Muscle of back (tissue), 11 donors: ENCODE data around the gene SLC22A17. TPM values are rescaled to one million over a fixed set of nuclear protein-coding genes. Genes with fewer than 3 reads are reported as not detected.
"Not testable (repeated sequence)": the region's sequence is repeated elsewhere in the genome, so short reads cannot be mapped to it uniquely, and the experiment has no call there.

ENCODE experiments used
- DNase-seq, 3 donors: peaks; one replicate each; pipeline versions ENCODE4 v3.0.0 to v3.0.0-alpha.2; 2013
- polyA plus RNA-seq, 10 donors: library from polyadenylated mRNA; unstranded; fragments of 120-200 nt; gene quantifications; one replicate each; pipeline ENCODE4 v1.2.1, GENCODE V29; 2013; ENCODE audit not compliant: insufficient read length in 10 of 10

SLC22A17 gene
- polyA plus RNA-seq, 10 donors = 15.7 to 27.6 (median 20.1) TPM

DNA sequence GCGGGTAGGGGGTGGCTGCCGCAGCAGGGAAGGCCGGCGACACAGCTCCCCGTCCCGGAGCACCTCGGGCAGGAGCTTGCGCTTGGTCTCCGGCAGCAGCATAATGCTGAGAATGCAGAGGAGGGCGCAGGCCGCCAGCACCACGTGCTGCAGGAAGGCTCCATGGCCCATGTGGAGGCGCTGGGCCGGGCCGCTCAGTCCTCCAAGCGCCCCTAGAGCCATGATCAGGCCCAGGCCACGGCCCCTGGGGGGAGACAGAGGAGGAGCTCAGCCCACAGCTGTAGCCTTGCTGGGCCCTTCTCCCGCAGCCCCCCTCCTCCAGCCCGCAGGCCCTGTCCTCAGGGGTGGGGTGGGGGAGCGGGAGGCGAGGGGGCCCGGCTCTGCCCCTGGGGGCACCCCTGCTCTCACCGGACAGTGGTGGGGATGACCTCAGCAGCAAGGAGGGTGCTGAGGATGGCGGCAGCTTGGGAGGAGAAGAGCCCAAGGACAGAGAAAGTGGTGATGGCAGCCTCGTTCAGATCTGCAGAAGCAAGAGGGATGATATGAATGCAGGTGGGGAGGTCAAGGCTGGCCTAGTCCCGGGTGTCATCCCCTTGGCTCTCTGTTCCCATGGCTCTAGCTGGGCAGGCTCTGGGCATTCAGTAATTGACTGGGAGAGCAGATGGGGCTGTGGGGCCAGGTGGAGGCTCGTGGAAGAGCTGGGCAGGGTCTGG is 5.8 kb downstream of the SLC22A17 start:
- no peak for DNase-seq

DNA sequence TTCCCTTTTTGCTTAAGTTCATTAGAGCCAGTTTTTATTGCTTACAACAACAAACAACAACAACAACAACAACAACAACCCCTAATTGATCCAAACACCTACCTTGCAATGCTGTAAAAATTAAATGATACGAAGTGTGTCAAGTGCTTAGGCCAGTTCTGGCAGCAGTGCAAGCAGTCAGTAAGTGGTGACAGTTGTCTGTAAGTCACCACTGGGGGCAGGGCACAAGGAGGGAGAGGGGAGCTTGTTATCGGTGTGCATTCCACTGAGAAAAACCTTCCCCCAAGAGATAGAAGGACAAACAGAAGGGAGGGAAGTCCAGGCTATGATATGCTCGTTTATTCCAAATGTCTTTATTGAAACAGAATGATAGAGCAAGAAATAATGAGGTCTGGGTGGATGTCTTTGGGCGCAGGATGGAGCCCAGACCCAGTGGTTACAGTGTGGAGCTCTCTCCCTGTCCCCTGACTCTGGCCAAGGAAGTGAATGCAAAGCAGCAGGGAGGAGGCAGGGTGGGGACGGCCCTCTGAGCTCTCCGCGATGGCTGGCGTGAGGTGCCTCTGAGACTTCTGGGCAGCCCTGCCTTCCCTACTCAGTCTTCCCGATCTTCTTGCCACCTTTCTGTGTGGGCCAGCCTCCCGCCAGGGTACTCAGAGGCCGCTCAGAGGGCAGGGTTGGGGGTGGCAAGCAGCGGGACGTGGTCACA is 6.5 kb downstream of the SLC22A17 start:
- no peak for DNase-seq

DNA sequence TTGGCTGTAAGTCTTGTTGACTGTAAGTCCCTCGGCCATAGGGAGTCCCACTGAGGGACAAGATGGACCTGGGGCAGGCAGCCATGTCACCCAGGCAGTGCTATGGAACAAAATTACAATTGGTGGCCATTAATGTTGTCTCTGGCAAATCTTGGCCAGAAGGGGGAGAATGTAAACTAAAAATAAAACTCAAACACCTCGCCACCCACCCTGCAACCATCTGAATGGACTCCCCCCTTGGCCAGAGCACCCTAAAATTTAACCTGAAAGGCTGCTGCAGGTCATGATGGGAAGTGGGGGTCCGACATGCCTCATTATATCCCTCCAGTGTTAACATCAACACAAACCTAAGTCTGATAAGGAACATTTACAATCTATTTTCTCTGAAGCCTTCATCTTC is 8.2 kb downstream of the SLC22A17 start:
- no peak for DNase-seq

DNA sequence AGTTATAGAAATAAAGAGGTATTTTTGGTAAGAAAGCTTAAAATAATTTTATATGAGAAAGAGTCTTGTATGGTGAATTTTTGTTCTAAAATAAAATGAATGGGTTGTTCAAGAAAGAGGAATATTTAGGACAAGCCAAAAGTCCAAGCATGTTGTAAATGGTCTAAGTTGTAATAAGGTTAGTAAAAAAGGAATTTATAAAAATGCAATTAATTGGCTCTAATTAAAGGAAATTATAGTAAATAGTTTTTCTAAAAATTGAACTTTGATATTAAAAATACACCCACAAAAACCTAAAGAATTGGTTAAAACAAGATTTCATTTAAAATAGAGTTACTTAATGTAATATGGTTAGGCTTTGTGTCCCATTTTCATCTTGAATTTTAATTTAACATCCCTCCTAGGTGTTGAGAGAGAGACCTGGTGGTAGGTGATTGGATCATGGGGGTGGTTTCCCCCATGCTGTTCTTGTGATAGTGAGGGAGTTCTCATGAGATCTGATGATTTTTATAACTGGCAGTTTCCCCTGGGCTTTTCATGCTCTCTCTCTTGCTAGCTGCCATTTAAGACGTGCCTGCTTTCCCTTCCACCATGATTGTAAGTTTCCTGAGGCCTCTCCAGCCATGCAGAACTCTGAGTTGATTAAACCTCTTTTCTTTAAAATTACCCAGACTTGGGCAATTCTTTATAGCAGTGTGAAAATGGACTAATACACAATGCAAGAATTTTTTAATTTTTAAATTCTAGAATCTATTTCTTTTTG is 13.0 kb downstream of the SLC22A17 start:
- no peak for DNase-seq

DNA sequence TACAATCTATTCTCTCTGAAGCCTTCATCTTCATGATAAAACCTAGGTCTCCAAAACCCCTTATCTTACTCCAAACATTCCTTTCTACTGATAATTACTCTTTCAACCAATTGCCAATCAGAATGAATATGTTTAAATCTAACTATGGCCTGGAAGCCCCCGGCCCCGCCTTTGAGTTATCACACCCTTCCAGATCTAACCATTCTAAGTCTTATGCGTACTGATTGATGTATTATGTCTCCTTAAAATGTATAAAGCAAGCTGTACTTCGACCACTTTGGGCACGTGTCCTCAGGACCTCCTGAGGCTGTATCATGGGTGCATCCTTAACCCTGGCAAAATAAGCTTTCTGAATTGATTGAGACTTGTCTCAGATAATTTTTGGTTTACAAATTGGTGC is 17.1 kb downstream of the SLC22A17 start:
- DNase-seq = no peak

DNA sequence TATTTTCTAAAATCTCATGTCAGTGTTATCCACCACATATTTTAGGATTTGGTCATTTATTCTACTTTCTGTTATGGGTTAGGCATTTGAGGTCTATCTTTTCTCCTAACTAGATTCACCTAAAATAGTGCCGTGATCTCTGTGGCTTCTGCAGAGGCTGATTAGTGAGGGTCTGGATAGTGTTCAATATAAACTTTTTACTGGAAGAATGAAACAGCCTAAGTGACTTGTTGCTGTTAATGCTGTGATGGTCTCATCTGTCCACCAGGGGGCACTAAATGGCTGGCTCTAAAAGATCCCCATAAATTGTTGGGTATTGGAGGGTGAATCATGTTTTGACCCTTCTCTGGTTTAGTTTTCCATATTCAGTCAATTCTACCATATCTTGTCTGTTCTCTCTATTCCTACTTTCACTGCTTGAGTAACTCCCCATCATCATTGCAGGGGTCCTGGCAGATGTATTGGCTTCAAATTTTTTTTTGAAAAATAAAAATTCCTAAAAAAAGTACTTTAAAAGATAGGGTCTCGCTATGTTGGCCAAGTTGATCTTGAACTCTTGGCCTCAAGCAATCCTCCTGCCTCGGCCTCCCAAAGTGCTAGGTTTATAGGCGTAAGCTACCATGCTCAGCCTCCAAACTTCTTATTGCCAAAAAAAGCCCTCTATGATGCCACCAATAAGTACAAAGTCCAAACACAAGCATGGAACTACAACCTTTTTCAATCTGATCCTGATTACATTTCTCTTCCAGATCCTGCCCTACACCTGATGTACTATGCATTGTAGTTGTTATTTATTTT is 24.5 kb downstream of the SLC22A17 start:
- peak; percentile 74 to 83 (median 82) for DNase-seq

DNA sequence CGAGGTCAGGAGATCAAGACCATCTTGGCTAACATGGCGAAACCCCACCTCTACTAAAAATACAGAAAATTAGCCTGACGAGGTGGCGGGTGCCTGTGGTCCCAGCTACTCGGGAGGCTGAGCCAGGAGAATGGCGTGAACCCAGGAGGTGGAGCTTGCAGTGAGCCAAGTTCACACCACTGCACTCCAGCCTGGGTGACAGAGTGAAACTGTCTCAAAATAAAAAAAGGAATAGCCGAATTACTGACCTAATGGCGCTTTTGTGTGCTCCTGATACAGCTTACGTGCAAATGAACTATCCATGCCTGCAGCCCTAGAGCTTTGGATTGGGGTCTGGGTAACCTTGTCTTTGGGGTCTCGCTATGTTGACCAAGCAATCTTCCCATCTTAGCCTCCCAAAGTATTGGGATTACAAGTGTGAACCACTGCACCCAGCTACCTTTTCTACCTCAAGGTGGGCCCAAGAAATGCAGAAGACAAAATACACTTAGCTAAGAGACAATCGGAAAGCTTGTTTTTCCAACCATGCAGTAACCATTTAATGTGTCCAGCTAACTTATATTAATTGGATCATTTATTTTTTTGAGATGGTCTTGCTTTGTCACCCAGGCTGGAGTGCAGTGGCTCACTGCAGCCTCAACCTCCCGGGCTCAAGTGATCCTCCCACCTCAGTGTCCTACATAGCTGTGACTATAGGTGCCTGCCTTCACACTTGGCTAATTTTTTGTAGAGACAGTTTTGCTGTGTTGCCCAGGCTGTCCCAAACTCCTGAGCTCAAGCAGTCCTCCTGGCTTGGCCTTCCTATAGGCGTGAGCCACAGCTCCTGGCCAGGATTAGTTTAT is 26.0 kb downstream of the SLC22A17 start:
- DNase-seq = no peak

DNA sequence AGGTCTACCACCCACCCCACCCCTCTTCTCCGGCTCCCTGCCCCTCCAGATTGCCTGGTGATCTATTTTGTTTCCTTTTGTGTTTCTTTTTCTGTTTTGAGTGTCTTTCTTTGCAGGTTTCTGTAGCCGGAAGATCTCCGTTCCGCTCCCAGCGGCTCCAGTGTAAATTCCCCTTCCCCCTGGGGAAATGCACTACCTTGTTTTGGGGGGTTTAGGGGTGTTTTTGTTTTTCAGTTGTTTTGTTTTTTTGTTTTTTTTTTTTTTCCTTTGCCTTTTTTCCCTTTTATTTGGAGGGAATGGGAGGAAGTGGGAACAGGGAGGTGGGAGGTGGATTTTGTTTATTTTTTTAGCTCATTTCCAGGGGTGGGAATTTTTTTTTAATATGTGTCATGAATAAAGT is 26.9 kb downstream of the SLC22A17 start:
- not testable (repeated sequence) for DNase-seq

DNA sequence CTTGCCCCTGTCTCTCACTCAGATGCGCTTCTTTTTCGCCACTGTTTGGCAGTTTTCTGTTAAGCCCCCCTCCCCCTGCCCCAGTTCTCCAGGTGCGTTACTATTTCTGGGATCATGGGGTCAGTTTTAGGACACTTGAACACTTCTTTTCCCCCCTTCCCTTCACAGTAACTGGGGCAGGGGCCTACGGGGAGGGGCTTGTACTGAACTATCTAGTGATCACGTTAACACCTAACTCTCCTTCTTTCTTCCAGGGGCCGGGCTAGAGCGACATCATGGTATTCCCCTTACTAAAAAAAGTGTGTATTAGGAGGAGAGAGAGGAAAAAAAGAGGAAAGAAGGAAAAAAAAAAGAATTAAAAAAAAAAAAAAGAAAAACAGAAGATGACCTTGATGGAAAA is 27.7 kb downstream of the SLC22A17 start:
- DNase-seq = no peak

DNA sequence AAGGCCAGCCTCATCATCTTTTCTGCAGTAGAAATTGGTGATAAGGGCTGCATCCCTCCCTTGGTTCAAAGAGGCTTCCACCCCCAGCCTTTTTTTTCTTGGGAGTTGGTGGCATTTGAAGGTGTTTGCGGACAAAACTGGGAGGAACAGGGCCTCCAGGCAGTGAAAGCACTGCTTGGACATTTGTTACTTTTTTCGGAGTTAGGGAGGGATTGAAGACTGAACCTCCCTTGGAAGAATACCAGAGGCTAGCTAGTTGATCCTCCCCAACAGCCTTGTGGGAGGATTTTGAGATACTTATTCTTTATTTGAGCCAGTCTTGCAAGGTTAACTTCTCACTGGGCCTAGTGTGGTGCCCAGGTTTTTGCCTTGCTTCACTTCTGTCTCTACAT is 28.2 kb downstream of the SLC22A17 start:
- no peak for DNase-seq

DNA sequence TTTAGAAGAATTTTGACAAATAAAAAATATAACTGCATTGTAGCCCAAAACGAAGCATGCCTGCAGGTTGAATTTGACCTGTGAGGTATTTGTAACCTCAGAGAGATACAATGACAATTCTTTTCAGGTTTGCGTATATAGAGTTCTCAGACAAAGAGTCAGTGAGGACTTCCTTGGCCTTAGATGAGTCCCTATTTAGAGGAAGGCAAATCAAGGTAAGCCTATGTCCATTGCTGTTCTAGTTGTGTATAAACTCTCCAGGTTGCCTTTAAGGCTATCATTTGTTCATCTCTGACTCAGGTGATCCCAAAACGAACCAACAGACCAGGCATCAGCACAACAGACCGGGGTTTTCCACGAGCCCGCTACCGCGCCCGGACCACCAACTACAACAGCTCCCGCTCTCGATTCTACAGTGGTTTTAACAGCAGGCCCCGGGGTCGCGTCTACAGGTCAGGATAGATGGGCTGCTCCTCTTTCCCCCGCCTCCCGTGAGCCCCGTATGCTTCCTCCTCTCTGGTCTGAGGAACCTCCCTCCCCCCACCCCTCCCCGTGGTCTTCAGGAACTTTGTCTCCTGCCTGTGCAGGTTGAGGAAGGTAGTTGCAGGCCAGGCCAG is 28.7 kb downstream of the SLC22A17 start:
- DNase-seq = no peak

DNA sequence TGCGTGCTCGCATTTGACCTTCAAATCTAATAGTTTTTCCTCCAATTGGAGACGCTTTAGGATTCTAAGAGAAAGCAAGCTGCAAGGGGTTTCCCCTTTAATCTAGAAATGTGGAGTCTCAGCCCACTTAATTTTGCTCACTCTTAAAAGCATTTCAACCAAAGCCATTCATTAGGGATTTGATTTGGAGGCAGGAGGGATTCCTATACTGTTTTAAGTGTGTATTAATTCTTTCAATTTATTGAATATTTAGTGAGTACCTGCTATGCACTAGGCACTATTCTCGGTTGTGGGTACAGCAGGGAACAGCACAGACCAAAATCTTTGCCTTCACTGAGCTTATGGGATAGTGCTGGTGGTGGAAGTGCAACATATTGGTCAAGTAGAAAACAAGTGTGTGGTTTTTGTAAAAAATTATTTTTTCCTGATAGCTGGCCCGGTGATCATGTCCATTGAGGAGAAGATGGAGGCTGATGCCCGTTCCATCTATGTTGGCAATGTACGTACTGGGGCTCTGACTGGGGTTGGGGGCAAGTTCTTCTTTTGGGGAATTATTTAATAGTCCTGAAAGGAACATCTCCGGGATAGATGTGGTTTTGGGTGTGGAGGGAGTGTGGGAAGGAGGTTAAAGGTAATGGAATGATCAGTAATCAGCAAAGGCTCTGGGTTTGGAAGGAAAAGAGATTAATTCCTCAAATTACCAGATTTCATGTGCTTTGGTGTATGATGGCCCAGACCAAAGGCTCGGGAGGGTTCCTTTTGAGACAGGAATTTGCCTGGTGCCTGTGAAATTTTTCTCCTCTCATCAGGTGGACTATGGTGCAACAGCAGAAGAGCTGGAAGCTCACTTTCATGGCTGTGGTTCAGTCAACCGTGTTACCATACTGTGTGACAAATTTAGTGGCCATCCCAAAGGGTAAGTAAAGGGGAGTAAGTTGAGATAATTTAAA is 29.8 kb downstream of the SLC22A17 start:
- no peak for DNase-seq

DNA sequence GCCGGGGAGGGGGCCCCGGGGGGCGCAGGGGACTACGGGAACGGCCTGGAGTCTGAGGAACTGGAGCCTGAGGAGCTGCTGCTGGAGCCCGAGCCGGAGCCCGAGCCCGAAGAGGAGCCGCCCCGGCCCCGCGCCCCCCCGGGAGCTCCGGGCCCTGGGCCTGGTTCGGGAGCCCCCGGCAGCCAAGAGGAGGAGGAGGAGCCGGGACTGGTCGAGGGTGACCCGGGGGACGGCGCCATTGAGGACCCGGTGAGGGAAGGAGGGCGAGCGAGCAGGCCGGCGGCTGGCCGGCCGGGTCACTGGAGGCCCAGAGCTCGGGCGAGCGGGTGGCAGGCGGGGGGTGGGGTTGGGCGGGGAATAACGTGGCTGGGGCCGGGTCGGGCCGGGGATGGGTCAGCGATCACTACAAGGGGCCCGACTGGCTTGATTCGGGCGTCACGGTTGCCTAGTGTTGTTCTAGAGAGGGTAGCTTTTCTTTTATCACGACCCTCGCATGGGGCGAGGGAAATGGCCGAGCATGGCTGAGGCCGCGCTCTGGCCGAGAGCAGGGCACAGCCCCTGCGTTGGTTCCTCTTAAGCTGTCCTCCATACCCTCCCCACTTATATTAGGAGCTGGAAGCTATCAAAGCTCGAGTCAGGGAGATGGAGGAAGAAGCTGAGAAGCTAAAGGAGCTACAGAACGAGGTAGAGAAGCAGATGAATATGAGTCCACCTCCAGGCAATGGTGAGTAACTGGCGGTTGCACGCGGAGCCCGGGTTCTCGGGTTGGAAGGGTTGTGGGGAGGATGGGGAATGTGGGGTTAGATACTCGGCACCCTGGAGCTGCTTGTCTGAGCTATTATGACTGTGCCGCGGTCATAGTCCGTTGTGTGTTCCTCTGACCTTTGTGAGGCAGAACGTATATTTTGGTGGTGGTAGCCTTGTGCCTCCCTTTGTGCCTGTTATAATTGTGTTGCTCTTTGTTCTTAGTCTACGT is 30.8 kb downstream of the SLC22A17 start:
- DNase-seq = peak; percentile 21 to 81 (median 46)

DNA sequence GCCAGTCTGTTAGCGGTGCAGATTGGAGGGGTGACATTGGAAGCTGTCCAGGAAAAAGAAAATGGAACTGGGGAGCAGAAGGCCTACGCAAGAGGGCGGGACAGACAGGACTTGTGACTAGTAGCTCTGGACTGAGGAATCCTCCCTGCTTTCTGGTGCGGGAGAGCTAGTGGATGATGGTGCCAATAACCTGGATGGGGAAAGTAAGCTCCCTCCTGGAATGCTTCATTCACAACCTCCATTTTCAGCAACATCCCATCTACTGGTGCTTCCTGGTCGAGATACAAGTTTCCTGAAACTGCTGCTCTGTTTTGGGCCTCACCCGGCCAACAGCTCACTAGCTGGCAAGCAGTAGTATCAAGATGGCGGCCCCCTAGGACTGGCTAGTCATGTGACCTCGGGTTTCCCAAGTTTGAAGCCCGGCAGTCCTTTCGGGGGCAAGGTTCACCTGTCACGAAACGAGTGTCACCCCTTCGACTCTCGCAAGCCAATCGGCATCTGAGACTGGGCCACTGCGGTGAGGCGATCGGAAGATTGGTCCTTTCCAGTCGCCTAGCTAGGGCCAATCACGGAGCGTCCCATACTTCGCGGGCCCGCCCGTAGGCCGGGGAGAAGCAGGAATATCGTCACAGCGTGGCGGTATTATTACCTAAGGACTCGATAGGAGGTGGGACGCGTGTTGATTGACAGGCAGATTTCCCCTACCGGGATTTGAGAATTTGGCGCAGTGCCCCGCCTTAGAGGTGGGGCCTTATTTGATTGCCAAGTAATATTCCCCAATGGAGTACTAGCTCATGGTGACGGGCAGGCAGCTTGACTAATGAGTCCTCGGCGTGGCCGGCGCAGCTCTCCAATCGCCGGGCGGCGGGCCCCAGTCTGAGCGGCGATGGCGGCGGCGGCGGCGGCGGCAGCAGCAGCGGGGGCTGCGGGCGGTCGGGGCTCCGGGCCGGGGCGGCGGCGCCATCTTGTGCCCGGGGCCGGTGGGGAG is 31.8 kb downstream of the SLC22A17 start, which contains the start of gene PABPN1:
Gene PABPN1, plus strand, starts transcription at position 874 of the 988 bp plus-strand sequence. Its CDS starts 13 bp downstream, at position 887.
- DNase-seq = peak; percentile 99 to 100 (median 100)

DNA sequence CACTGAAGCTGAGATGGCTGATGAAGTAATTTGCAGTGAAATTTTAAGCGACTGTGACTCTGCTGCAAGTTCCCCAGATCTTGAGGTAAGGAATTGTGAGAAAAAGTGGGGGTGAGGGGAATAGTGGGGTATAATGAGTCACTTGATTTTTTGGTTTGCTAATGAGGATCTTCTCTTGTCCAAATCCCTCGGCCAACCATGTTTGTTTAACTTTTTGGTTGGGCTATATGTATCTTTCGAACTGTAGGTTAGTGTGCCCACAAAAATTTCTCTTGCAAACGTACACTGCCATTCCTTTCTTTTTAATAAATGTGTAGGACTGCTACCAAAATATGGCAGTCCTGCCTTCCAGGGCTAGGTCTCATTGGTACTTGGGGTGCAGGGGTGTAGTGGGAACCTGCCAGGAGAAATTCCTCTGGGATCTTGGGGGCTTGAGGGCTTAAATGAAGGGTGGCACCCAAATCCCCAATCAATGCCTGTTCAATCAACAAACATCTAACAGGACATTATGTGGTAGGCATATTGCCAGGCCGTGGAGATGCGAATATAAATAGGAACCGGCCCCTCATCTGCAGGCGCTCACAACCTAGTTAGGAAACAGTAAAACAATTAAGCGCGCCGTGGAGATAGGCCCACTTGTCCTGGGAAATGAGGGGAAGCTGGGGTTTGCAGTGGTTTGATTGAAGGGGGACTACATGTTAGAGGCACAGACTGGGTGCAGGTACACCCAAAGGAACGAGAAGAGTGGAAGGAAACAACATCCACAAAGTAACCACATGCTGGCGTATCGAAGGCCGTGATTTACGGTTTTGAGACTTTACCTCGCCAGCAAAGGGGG is 32.7 kb downstream of the SLC22A17 start:
- no peak for DNase-seq

DNA sequence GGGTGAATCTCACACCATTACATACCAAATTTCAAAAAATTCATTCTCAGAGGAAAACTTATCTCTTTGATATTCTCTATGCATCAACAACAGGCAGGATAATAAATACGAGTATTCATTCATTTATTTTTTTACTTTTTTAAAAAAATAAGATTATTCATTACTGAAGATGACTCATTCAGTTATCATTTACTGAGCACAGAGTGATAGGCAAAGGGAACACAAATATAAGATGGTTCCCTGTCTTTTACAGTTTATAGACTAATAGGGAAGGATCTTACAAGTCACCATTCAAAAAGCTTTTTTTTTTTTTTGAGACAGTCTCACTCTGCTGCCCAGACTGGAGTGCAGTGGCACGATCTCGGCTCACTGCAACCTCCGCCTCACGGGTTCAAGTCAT is 36.4 kb downstream of the SLC22A17 start:
- no peak for DNase-seq
